Endothelial cell of umbilical vein (primary cell): ENCODE measurements around the gene ZNF790.

Experiments
- CTCF ChIP-seq, 2 donors: IDR thresholded peaks; 1 replicate in 1 of 2; 2 replicates in 1 of 2; pipeline ENCODE4 v1.5.1; 2011; ENCODE audit warnings: low read length in 2 of 2, mild to moderate bottlenecking in 2 of 2, moderate library complexity in 2 of 2, control low read depth in 1 of 2, inconsistent platforms in 1 of 2, low read depth in 1 of 2; ENCODE audit not compliant: insufficient read depth in 1 of 2; ENCODE audit errors: extremely low read depth in 1 of 2
- EZH2 ChIP-seq: IDR thresholded peaks from 2 replicates; pipeline ENCODE4 v1.6.1; 2012; ENCODE audit warnings: borderline replicate concordance, low read depth, mild to moderate bottlenecking, moderate library complexity, low read length, inconsistent platforms; ENCODE audit not compliant: severe bottlenecking
- JUN ChIP-seq: IDR thresholded peaks from 2 replicates; pipeline ENCODE4 v1.6.1; 2011; ENCODE audit warnings: borderline replicate concordance, low read depth; ENCODE audit not compliant: insufficient read length, insufficient read depth
- POLR2A ChIP-seq: IDR thresholded peaks from 2 replicates; pipeline ENCODE4 v1.6.1; 2012; ENCODE audit warnings: low read depth, mild to moderate bottlenecking, control low read depth, low read length
- POLR2AphosphoS5 ChIP-seq: IDR thresholded peaks from 2 replicates; pipeline ENCODE4 v1.6.1; 2012; ENCODE audit warnings: low read depth, mild to moderate bottlenecking, control low read depth, low read length, moderate library complexity; ENCODE audit not compliant: insufficient read depth

- TF ChIP-seq POLR2AphosphoS5 (peak; percentile 11), EZH2 (no peak), POLR2A (peak; percentile 44), CTCF (IDR thresholded peaks at IDR 0.05; ENCODE audit: extremely low read depth in 1 of 2, insufficient read depth in 1 of 2, low read depth in 1 of 2, low read length in 2 of 2) (no peak), JUN (no peak)
Measured at GRCh38 chr19:36850559-36851442, 12.6 kb upstream of the ZNF790 start, which contains the start of gene ZNF345.
